Vagina (tissue), 2 donors: ENCODE data around the gene INTS1.

Source experiments
- POLR2A ChIP-seq, 2 donors: fragments of 450-650 bp; IDR thresholded peaks; one replicate each; pipeline ENCODE4 v1.6.1; 2017; ENCODE audit warnings: antibody characterized with exemption in 2 of 2, mild to moderate bottlenecking in 2 of 2, moderate library complexity in 2 of 2
- POLR2AphosphoS5 ChIP-seq, 2 donors: sonication (generic); formaldehyde crosslinking; IDR thresholded peaks; one replicate each; pipeline ENCODE4 v1.9.0; 2017; ENCODE audit warnings: antibody characterized with exemption in 2 of 2, mild to moderate bottlenecking in 2 of 2, low read depth in 1 of 2; ENCODE audit not compliant: insufficient read depth in 1 of 2
- TF ChIP-seq, protein P1 (sequence below), 3 experiments: fragments of 450-650 bp in 2 of 3; fragments of 200-600 bp in 1 of 3; sonication (generic) in 1 of 3; IDR thresholded peaks; one replicate each; pipeline ENCODE4 v1.5.1; 2017 to 2019; ENCODE audit warnings: antibody characterized with exemption in 3 of 3, mild to moderate bottlenecking in 2 of 3, moderate library complexity in 2 of 3

DNA sequence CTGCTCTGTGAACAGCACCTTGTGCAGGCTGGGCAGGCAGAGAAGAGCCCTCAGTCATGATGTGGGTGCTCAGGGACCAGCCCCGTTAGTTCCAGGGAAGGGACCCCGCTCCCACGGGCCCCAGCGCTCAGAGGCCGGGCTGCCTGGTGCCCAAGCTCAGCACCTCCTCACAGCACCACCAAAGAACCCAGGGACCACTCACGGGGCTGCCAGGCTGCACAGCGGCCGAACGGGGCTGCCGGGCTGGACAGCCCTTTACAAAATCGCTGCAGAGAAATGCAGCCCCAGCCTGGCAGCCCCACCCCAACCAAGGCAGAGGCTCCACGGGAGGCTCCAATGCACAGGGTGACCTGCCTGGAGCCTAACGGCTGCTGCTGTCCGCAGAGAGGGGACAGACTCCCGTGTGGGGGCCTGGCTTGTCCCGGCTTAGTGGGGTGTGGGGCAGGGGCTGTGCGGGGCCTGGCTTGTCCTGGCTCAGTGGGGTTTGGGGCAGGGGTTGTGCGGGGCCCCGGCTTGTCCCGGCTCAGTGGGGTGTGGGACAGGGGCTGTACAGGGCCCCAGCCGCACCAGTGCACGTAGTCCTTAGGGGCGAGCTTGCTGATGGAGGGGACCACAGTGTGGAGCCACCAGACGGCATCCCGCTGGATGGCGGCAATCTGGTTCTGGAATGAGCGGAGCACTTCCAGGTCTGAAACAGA lies 9.2 kb downstream of the INTS1 start:
- TF ChIP-seq, protein P1, sequence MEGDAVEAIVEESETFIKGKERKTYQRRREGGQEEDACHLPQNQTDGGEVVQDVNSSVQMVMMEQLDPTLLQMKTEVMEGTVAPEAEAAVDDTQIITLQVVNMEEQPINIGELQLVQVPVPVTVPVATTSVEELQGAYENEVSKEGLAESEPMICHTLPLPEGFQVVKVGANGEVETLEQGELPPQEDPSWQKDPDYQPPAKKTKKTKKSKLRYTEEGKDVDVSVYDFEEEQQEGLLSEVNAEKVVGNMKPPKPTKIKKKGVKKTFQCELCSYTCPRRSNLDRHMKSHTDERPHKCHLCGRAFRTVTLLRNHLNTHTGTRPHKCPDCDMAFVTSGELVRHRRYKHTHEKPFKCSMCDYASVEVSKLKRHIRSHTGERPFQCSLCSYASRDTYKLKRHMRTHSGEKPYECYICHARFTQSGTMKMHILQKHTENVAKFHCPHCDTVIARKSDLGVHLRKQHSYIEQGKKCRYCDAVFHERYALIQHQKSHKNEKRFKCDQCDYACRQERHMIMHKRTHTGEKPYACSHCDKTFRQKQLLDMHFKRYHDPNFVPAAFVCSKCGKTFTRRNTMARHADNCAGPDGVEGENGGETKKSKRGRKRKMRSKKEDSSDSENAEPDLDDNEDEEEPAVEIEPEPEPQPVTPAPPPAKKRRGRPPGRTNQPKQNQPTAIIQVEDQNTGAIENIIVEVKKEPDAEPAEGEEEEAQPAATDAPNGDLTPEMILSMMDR (IDR thresholded peaks at IDR 0.05) = no peak
- no peak for TF ChIP-seq POLR2A (IDR thresholded peaks at IDR 0.05)
- TF ChIP-seq POLR2AphosphoS5 (IDR thresholded peaks at IDR 0.05; ENCODE audit: insufficient read depth in 1 of 2, low read depth in 1 of 2) = no peak
